Measurements from ENCODE around the gene PRCP.

PRCP gene

DNA sequence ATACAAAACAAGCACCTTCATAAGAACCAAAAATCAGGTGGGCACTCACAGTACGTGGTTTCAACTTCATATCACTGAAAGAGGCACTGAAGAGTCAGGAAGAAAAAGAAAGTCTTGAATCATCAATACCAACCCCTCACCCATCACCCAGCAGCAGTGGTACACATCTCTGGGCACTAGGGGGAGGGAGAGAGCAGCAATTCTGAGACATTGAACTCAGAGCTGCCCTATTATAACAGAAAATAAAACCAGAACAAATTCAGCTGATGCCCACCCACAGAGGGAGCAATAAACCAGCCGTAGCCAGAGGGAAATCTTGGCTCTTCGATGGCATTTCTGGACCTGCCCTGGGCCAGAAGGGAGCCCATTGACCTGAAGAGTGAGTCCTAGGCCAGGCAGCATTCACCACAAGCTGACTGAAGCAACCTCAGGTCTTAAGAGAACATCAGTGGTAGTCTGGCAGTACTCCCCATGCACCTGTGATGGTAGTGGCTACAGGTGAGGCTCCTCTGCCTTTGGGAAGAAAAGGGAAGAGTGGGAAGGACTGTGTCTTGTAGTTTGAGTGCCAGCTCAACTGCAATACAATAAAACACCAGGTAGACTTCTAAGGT lies 124.4 kb downstream of the PRCP start:
- peak; percentile 29 for DNase-seq

- no peak for DNase-seq
Observed at GRCh38 chr11:82775218-82775617, 125.0 kb downstream of the PRCP start.
